Measurements from ENCODE around the gene LRG1. TPM values are rescaled to one million over a fixed set of nuclear protein-coding genes. Genes with fewer than 3 reads are reported as not detected.

The LRG1 gene
- total and polyA plus RNA-seq, 2 of the 13 experiments (the other 11 are each of a cell fraction or from before 2014, with no cell fraction given), result 12.0 to 39.3 TPM

GRCh38 chr19:4583961-4584669 lies 44.3 kb upstream of the LRG1 start (continued):
- 0 out of 2 replicates have a peak, but pooled peaks have one; percentile 43 for TF ChIP-seq GTF3A (CRISPR knock-in tag; conservative IDR thresholded peaks at IDR 0.05)
- TF ChIP-seq HMG20B (CRISPR knock-in tag; conservative IDR thresholded peaks at IDR 0.05), result no peak
- peak; percentile 69; the same call in 1 of the 2 replicates for TF ChIP-seq DPF2 (CRISPR knock-in tag; IDR thresholded peaks at IDR 0.05; ENCODE audit: borderline replicate concordance, low read depth)
- peak; percentile 96 for TF ChIP-seq RARA (CRISPR knock-in tag; IDR thresholded peaks at IDR 0.05)
- peak; percentile 63; the same call in 1 of the 2 replicates for TF ChIP-seq ZNF12 (CRISPR knock-in tag; IDR thresholded peaks at IDR 0.05)
- TF ChIP-seq CCAR2 (optimal IDR thresholded peaks at IDR 0.05; ENCODE audit: low read depth, low read length), result no peak
- TF ChIP-seq NFE2L1 (CRISPR knock-in tag; IDR thresholded peaks at IDR 0.05; ENCODE audit: borderline replicate concordance), result no peak
- TF ChIP-seq ZNF280D (CRISPR knock-in tag; IDR thresholded peaks at IDR 0.05), result no peak
- peak; percentile 82; the same call in 1 of the 2 replicates for TF ChIP-seq CAMTA2 (CRISPR knock-in tag; IDR thresholded peaks at IDR 0.05; ENCODE audit: borderline replicate concordance)
- peak; percentile 80 for TF ChIP-seq TBX2 (CRISPR knock-in tag; IDR thresholded peaks at IDR 0.05; ENCODE audit: borderline replicate concordance)
- no peak for TF ChIP-seq ISX (CRISPR knock-in tag; conservative IDR thresholded peaks at IDR 0.05)
- TF ChIP-seq ZNF609 (CRISPR knock-in tag; IDR thresholded peaks at IDR 0.05; ENCODE audit: borderline replicate concordance), result peak; percentile 90
- no peak for TF ChIP-seq ZKSCAN1 (IDR thresholded peaks at IDR 0.05; ENCODE audit: low read length)
- no peak for TF ChIP-seq PHB2 (IDR thresholded peaks at IDR 0.05; ENCODE audit: partially characterized antibody)
- no peak; a peak in 1 of 4 replicates for TF ChIP-seq ATF4 (CRISPR knock-in tag; IDR thresholded peaks at IDR 0.05)
- no peak for TF ChIP-seq JARID2 (CRISPR knock-in tag; IDR thresholded peaks at IDR 0.05; ENCODE audit: insufficient replicate concordance)
- no peak for TF ChIP-seq NR3C1 (CRISPR knock-in tag; IDR thresholded peaks at IDR 0.05)
- TF ChIP-seq ZNF580 (CRISPR knock-in tag; IDR thresholded peaks at IDR 0.05; ENCODE audit: borderline replicate concordance, low read depth), result 0 out of 2 replicates have a peak, but pooled peaks have one; percentile 3
- peak; percentile 65; the same call in 1 of the 2 replicates for TF ChIP-seq HOXA3 (CRISPR knock-in tag; IDR thresholded peaks at IDR 0.05)
